CD14-positive monocyte (primary cell): ENCODE data around the gene NAE1. TPM values are rescaled to one million over a fixed set of nuclear protein-coding genes. Genes with fewer than 3 reads are reported as not detected.

Source experiments
- DNase-seq, 3 donors: peaks; one replicate each; pipeline ENCODE4 v3.0.0-alpha.2; 2011 to 2022
- H2AFZ ChIP-seq: 2 replicates; pipeline ENCODE4 v1.6.0; 2012; ENCODE audit warnings: mild to moderate bottlenecking, low read depth, low read length, inconsistent platforms; ENCODE audit not compliant: insufficient read depth, poor library complexity, severe bottlenecking
- H3K27ac ChIP-seq, 2 donors: 1 replicate in 1 of 2; 2 replicates in 1 of 2; pipeline ENCODE4 v1.5.1; 2012 to 2013; ENCODE audit warnings: low read length in 2 of 2, control low read depth in 1 of 2, inconsistent platforms in 1 of 2, low read depth in 1 of 2, mild to moderate bottlenecking in 1 of 2
- H3K27me3 ChIP-seq, 2 donors: one replicate each; pipeline versions ENCODE4 v1.6.0 to v1.6.1; 2011 to 2013; ENCODE audit warnings: low read length in 2 of 2; ENCODE audit not compliant: control insufficient read depth in 2 of 2, insufficient read depth in 2 of 2
- H3K36me3 ChIP-seq, 2 donors: replicated peaks in 1 of 2; 1 replicate in 1 of 2; 2 replicates in 1 of 2; pipeline versions ENCODE4 v1.5.1 to v1.6.1; 2012 to 2013; ENCODE audit warnings: low read length in 2 of 2, control low read depth in 1 of 2, inconsistent platforms in 1 of 2, mild to moderate bottlenecking in 1 of 2; ENCODE audit not compliant: insufficient read depth in 2 of 2, control insufficient read depth in 1 of 2
- H3K4me1 ChIP-seq, 2 donors: 1 replicate in 1 of 2; 2 replicates in 1 of 2; pipeline versions ENCODE4 v1.5.1 to v1.6.1; 2012 to 2013; ENCODE audit warnings: low read length in 2 of 2, control low read depth in 1 of 2, inconsistent platforms in 1 of 2, mild to moderate bottlenecking in 1 of 2, moderate library complexity in 1 of 2; ENCODE audit not compliant: insufficient read depth in 2 of 2, control insufficient read depth in 1 of 2
- H3K4me2 ChIP-seq: replicated peaks from 2 replicates; pipeline ENCODE3; 2012; ENCODE audit warnings: low read length, moderate library complexity, mild to moderate bottlenecking; ENCODE audit not compliant: poor library complexity, severe bottlenecking; ENCODE audit errors: extremely low read depth
- H3K4me3 ChIP-seq, 3 experiments: fragments of 200-600 bp in 1 of 3; sonication (generic) in 1 of 3; replicated peaks in 1 of 3; 1 replicate in 2 of 3; 2 replicates in 1 of 3; pipeline ENCODE4 v1.5.1; 2011 to 2013; ENCODE audit warnings: low read length in 3 of 3, mild to moderate bottlenecking in 3 of 3, control low read depth in 2 of 3, low read depth in 2 of 3, inconsistent platforms in 1 of 3, moderate library complexity in 1 of 3
- H3K79me2 ChIP-seq: 2 replicates; pipeline ENCODE4 v1.6.0; 2012; ENCODE audit warnings: mild to moderate bottlenecking, control low read depth, inconsistent platforms, low read length, moderate library complexity; ENCODE audit not compliant: insufficient read depth
- H3K9ac ChIP-seq: 2 replicates; pipeline ENCODE4 v1.6.0; 2017; ENCODE audit warnings: low read length, mild to moderate bottlenecking; ENCODE audit not compliant: insufficient read depth, poor library complexity, severe bottlenecking
- H3K9me3 ChIP-seq, 2 donors: replicated peaks in 1 of 2; 1 replicate in 1 of 2; 2 replicates in 1 of 2; pipeline versions ENCODE4 v1.5.1 to v1.6.1; 2012 to 2013; ENCODE audit warnings: low read length in 2 of 2, control low read depth in 1 of 2; ENCODE audit not compliant: control insufficient read depth in 1 of 2, insufficient read depth in 1 of 2
- H4K20me1 ChIP-seq: 2 replicates; pipeline ENCODE4 v1.6.0; 2012; ENCODE audit warnings: mild to moderate bottlenecking, low read length, control low read depth, moderate library complexity; ENCODE audit not compliant: insufficient read depth
- H3K27ac Mint-ChIP-seq, 7 donors: one replicate each; pipeline ENCODE4 v1.8.0; 2020; ENCODE audit warnings: mild to moderate bottlenecking in 7 of 7, mixed read lengths in 7 of 7, moderate library complexity in 6 of 7, inconsistent platforms in 2 of 7
- H3K27me3 Mint-ChIP-seq, 3 donors: one replicate each; pipeline ENCODE4 v1.8.0; 2021 to 2022; ENCODE audit warnings: low read depth in 3 of 3, mild to moderate bottlenecking in 3 of 3, mixed read lengths in 3 of 3, moderate library complexity in 3 of 3, inconsistent platforms in 1 of 3
- H3K36me3 Mint-ChIP-seq, 2 donors: one replicate each; pipeline ENCODE4 v1.8.0; 2020; ENCODE audit warnings: mixed read lengths in 2 of 2, inconsistent platforms in 1 of 2, mild to moderate bottlenecking in 1 of 2
- H3K4me1 Mint-ChIP-seq: one replicate; pipeline ENCODE4 v1.8.0; 2020; ENCODE audit warnings: mild to moderate bottlenecking, mixed read lengths
- H3K4me3 Mint-ChIP-seq, 2 donors: one replicate each; pipeline ENCODE4 v1.8.0; 2020; ENCODE audit warnings: mild to moderate bottlenecking in 2 of 2, mixed read lengths in 2 of 2, moderate library complexity in 1 of 2
- H3K9me3 Mint-ChIP-seq, 7 donors: one replicate each; pipeline ENCODE4 v1.8.0; 2020 to 2022; ENCODE audit warnings: mixed read lengths in 7 of 7, mild to moderate bottlenecking in 6 of 7, moderate library complexity in 6 of 7, inconsistent platforms in 2 of 7
- WGBS: methylation state at CpG from one replicate; pipeline ENCODE4 v1.1.5; 2013; ENCODE audit warnings: missing lambda C conversion rate; ENCODE audit not compliant: insufficient coverage; 5-methylcytosine and 5-hydroxymethylcytosine counted together
- intact Hi-C, 2 donors: fragments of 100-400 bp; cut with micrococcal nuclease; formaldehyde crosslinking; loops; one replicate each; pipeline versions ENCODE4 v1.15.0 to v1.15.1; 2023
- polyA plus RNA-seq, 3 donors: library from polyadenylated mRNA; depleted of rRNA in 1 of 3; unstranded in 2 of 3; stranded (reverse) in 1 of 3; fragments of 300-500 nt in 2 of 3; fragments of >200 nt in 1 of 3; fragmentation: Illumina TruSeq in 2 of 3; gene quantifications; 1 replicate in 2 of 3; 2 replicates in 1 of 3; pipeline ENCODE4 v1.2.3, GENCODE V29; 2012 to 2021
- TF ChIP-seq, protein P1 (sequence below): fragments of 200-600 bp; IDR thresholded peaks from one replicate; pipeline ENCODE4 v1.8.0; 2022; ENCODE audit warnings: antibody characterized with exemption, mild to moderate bottlenecking

The NAE1 gene
- polyA plus RNA-seq, 3 donors, result 10.8 to 18.6 (median 16.8) TPM

DNA sequence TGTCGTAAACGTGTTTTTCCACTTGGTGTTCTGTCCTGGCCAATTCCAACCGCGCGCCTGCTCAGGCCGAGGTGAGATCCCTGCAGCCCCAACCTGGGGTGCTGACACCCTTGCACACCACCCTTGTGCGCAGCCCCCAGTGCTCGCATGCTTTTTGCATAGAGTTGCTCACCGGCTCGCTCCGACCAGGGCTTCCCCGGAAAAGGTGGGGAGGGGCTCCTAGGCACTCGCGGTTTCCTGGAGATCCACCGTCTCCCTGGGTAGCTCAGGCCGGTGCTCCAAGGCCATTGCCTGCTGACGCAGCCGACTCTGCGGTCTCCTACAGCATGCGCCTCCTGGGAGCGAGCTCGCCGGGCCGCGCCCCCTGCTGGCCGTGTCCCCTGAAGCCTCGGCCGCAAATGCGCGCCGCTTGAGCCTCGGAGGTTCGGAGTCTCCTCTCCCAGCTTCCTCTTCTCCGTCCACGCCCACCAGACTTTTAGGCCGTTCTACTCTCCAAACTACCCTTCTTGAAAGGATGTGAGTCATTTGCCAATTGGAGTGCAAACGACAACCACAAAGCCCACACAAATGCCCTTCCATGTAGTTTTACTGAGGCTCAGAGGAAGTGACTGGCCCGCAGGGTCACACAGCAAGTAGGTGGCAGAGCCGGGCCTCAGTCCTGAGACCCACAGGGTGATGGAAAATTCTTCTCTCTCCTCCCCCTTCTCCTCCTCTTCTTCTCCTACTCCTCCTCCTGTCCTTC lies 42.3 kb upstream of the NAE1 start:
- Mint-ChIP-seq H3K27me3 (peaks cover 54 to 77% (median 61%) of the 10 kb centered on the region in 3 donors), H3K9me3 (peaks cover 3 to 15% (median 9%) of the 10 kb centered on the region in 7 donors), H3K4me3 (peak overlapping the region; percentile 74 to 94), H3K4me1 (peaks cover 22% of the 10 kb centered on the region), H3K36me3 (peaks cover 0 to 2% of the 10 kb centered on the region in 2 donors), H3K27ac (peak overlapping the region in 6 of 7 donors; percentile 53 to 80 (median 69))
- intact Hi-C loops, result no loop called here
- H3K4me1 ChIP-seq, result peaks cover 19 to 31% of the 10 kb centered on the region in 2 donors
- peak; percentile 99 to 100 (median 99) for DNase-seq
- H3K9ac ChIP-seq, result no peak overlapping the region
- peaks cover 5 to 7% of the 10 kb centered on the region in 2 donors for H3K9me3 ChIP-seq
- no peaks in the 10 kb centered on the region for H3K79me2 ChIP-seq
- H3K36me3 ChIP-seq, result no peaks in the 10 kb centered on the region
- peaks cover 6 to 53% of the 10 kb centered on the region in 2 donors for H3K27me3 ChIP-seq
- H3K4me2 ChIP-seq, result peak overlapping the region; percentile 71
- H2AFZ ChIP-seq, result peak overlapping the region; percentile 49
- H3K27ac ChIP-seq, result peak overlapping the region in 1 of 2 donors; percentile 31
- TF ChIP-seq, protein P1, sequence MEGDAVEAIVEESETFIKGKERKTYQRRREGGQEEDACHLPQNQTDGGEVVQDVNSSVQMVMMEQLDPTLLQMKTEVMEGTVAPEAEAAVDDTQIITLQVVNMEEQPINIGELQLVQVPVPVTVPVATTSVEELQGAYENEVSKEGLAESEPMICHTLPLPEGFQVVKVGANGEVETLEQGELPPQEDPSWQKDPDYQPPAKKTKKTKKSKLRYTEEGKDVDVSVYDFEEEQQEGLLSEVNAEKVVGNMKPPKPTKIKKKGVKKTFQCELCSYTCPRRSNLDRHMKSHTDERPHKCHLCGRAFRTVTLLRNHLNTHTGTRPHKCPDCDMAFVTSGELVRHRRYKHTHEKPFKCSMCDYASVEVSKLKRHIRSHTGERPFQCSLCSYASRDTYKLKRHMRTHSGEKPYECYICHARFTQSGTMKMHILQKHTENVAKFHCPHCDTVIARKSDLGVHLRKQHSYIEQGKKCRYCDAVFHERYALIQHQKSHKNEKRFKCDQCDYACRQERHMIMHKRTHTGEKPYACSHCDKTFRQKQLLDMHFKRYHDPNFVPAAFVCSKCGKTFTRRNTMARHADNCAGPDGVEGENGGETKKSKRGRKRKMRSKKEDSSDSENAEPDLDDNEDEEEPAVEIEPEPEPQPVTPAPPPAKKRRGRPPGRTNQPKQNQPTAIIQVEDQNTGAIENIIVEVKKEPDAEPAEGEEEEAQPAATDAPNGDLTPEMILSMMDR, result peak; percentile 98
- peak overlapping the region in 1 of 3 experiments; percentile 69 for H3K4me3 ChIP-seq
- WGBS, result 2% methylated on average over 34 of the region's 39 CpGs
- no peaks in the 10 kb centered on the region for H4K20me1 ChIP-seq

DNA sequence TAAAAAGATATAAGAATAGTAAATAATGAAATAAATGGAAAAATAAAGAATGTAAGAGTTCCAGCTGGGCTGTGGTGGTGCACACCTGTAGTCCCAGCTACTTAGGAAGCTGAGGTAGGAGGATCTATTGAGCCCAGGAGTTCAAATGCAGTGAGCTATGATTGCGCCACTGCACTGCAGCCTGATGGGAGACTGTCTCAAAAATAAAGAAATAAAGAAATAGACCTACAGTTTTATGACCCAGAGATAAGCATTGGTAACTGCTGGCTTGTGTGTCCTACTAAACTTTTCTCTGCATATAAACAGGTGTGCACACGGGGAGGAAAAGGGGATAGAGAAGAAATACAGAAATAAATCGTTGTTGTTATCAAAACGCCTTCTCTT lies 41.8 kb upstream of the NAE1 start:
- TF ChIP-seq, protein P1, result no peak
- Mint-ChIP-seq H3K4me1 (peaks cover 16% of the 10 kb centered on the region), H3K36me3 (peaks cover 0 to 2% of the 10 kb centered on the region in 2 donors), H3K27me3 (peaks cover 50 to 75% (median 60%) of the 10 kb centered on the region in 3 donors), H3K4me3 (peak overlapping the region; percentile 74 to 94), H3K9me3 (peaks cover 3 to 15% (median 9%) of the 10 kb centered on the region in 7 donors), H3K27ac (peak overlapping the region in 3 of 7 donors; percentile 53 to 80 (median 56))
- no peaks in the 10 kb centered on the region for H3K79me2 ChIP-seq
- H3K27me3 ChIP-seq, result peaks cover 6 to 50% of the 10 kb centered on the region in 2 donors
- peak overlapping the region in 1 of 3 experiments; percentile 69 for H3K4me3 ChIP-seq
- H3K9me3 ChIP-seq, result peaks cover 5 to 7% of the 10 kb centered on the region in 2 donors
- H4K20me1 ChIP-seq, result no peaks in the 10 kb centered on the region
- peaks cover 15 to 25% of the 10 kb centered on the region in 2 donors for H3K4me1 ChIP-seq
- no peak for DNase-seq
- no peak overlapping the region for H3K9ac ChIP-seq
- no peak overlapping the region for H3K27ac ChIP-seq
- 28% methylated on average over 2 of the region's 4 CpGs for whole genome bisulfite sequencing
- peak overlapping the region; percentile 49 for H2AFZ ChIP-seq
- H3K36me3 ChIP-seq, result no peaks in the 10 kb centered on the region
- peak overlapping the region; percentile 71 for H3K4me2 ChIP-seq
- intact Hi-C loops, result no loop called here
